ENCODE data around the gene ADAMTS2. TPM values are rescaled to one million over a fixed set of nuclear protein-coding genes. Genes with fewer than 3 reads are reported as not detected.

Gene ADAMTS2
- total RNA-seq, 1 donor from 2014 or later: 18.8 TPM

DNA sequence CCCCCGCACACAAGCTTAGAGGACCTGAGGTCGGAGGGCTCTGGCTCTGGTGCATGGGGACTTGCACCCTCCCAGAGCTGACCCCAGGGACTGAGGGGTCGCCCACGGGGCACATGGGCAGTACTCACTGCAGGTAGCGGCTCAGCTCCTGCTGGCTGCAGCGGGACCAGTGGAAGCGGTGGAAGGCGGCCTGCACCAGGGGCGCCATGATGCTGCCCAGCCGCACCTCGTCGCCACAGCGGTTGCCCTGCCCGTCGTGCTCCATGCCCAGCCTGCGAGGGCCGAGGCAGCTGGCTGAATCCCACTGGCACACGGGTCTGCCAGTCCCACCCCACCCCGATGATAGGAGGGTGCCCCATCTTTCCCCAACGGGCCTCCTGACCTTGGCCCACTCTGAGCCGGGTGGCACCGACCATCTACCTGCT lies 191.3 kb downstream of the ADAMTS2 start:
- Histone ChIP-seq H3K4me1 (ENCODE audit: insufficient read depth, low read length) (no peaks in the 10 kb centered on the region), H3K9me3 (ENCODE audit: insufficient read depth, low read depth, low read length) (no peaks in the 10 kb centered on the region), H3K27me3 (ENCODE audit: insufficient read depth, low read length) (no peaks in the 10 kb centered on the region), H3K36me3 (ENCODE audit: insufficient read depth, low read length) (no peaks in the 10 kb centered on the region), H2AFZ (ENCODE audit: low read depth, low read length) (no peak overlapping the region), H3K4me3 (ENCODE audit: insufficient read depth, low read depth, low read length) (no peak overlapping the region), H3K9ac (ENCODE audit: low read length) (no peak overlapping the region), H3K79me2 (ENCODE audit: insufficient read depth, low read length) (no peaks in the 10 kb centered on the region), H4K20me1 (ENCODE audit: insufficient read depth, low read length) (no peaks in the 10 kb centered on the region), H3K27ac (ENCODE audit: low read depth, low read length) (no peak overlapping the region), H3K4me2 (ENCODE audit: low read length) (no peak overlapping the region)
- Mint-ChIP-seq H3K36me3 (ENCODE audit: low read depth, unreplicated experiment) (peaks cover 12% of the 10 kb centered on the region), H3K9me3 (ENCODE audit: unreplicated experiment) (peaks cover 3% of the 10 kb centered on the region), H3K27ac (ENCODE audit: unreplicated experiment) (no peak overlapping the region), H3K4me3 (ENCODE audit: unreplicated experiment) (no peak overlapping the region), H3K4me1 (ENCODE audit: low read depth, unreplicated experiment) (no peaks in the 10 kb centered on the region), H3K27me3 (ENCODE audit: low read depth, unreplicated experiment) (peaks cover 6% of the 10 kb centered on the region)
- TF ChIP-seq, protein P1, sequence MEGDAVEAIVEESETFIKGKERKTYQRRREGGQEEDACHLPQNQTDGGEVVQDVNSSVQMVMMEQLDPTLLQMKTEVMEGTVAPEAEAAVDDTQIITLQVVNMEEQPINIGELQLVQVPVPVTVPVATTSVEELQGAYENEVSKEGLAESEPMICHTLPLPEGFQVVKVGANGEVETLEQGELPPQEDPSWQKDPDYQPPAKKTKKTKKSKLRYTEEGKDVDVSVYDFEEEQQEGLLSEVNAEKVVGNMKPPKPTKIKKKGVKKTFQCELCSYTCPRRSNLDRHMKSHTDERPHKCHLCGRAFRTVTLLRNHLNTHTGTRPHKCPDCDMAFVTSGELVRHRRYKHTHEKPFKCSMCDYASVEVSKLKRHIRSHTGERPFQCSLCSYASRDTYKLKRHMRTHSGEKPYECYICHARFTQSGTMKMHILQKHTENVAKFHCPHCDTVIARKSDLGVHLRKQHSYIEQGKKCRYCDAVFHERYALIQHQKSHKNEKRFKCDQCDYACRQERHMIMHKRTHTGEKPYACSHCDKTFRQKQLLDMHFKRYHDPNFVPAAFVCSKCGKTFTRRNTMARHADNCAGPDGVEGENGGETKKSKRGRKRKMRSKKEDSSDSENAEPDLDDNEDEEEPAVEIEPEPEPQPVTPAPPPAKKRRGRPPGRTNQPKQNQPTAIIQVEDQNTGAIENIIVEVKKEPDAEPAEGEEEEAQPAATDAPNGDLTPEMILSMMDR (IDR thresholded peaks at IDR 0.05; ENCODE audit: insufficient read depth, low read depth, low read length): no peak
- no peak for TF ChIP-seq EZH2 (IDR thresholded peaks at IDR 0.05; ENCODE audit: insufficient read depth, low read length)
- DNase-seq (ENCODE audit: low read depth): no peak
- no peak for FAIRE-seq

GRCh38 chr5:179153341-179153901 lies 191.8 kb downstream of the ADAMTS2 start:
- FAIRE-seq (no peak), DNase-seq (ENCODE audit: low read depth) (no peak)
- no peaks in the 10 kb centered on the region for H3K79me2 ChIP-seq (ENCODE audit: insufficient read depth, low read length)
- H4K20me1 ChIP-seq (ENCODE audit: insufficient read depth, low read length): no peaks in the 10 kb centered on the region
- H3K4me3 ChIP-seq (ENCODE audit: insufficient read depth, low read depth, low read length): no peak overlapping the region
- H3K4me1 Mint-ChIP-seq (ENCODE audit: low read depth, unreplicated experiment): no peaks in the 10 kb centered on the region
- H3K36me3 ChIP-seq (ENCODE audit: insufficient read depth, low read length): no peaks in the 10 kb centered on the region
- H3K27ac Mint-ChIP-seq (ENCODE audit: unreplicated experiment): no peak overlapping the region
- peaks cover under 1% of the 10 kb centered on the region for H3K9me3 Mint-ChIP-seq (ENCODE audit: unreplicated experiment)
- H3K4me3 Mint-ChIP-seq (ENCODE audit: unreplicated experiment): no peak overlapping the region
- H3K4me2 ChIP-seq (ENCODE audit: low read length): no peak overlapping the region
- no peak overlapping the region for H3K27ac ChIP-seq (ENCODE audit: low read depth, low read length)
- TF ChIP-seq, protein P1 (IDR thresholded peaks at IDR 0.05; ENCODE audit: insufficient read depth, low read depth, low read length): no peak
- TF ChIP-seq EZH2 (IDR thresholded peaks at IDR 0.05; ENCODE audit: insufficient read depth, low read length): no peak
- H3K27me3 Mint-ChIP-seq (ENCODE audit: low read depth, unreplicated experiment): peaks cover 6% of the 10 kb centered on the region
- no peak overlapping the region for H3K9ac ChIP-seq (ENCODE audit: low read length)
- H3K4me1 ChIP-seq (ENCODE audit: insufficient read depth, low read length): no peaks in the 10 kb centered on the region
- no peaks in the 10 kb centered on the region for H3K27me3 ChIP-seq (ENCODE audit: insufficient read depth, low read length)
- H3K9me3 ChIP-seq (ENCODE audit: insufficient read depth, low read depth, low read length): no peaks in the 10 kb centered on the region
- H2AFZ ChIP-seq (ENCODE audit: low read depth, low read length): no peak overlapping the region
- H3K36me3 Mint-ChIP-seq (ENCODE audit: low read depth, unreplicated experiment): peaks cover 8% of the 10 kb centered on the region

DNA sequence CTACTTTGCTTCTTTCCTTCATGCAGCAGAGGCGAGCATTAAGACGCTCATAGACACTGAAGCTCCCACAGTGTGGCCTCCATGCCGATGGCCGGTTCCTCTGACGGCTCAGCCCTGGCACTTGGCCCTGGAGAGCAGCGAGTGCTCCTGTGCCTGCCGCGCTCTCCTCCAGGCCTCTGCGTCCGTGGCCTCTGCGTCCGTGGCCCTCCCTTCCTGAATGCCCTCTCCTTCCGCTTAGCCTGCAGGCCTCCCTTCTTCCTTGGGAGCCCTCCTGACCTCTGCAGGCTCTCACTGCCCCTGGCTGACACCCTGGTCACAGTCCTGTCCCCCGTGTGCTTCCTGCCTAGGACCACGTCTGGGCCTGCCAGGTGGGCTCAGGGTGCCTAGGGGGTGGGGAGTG lies 192.3 kb downstream of the ADAMTS2 start:
- Histone ChIP-seq H3K9ac (ENCODE audit: low read length) (no peak overlapping the region), H3K4me1 (ENCODE audit: insufficient read depth, low read length) (no peaks in the 10 kb centered on the region), H3K9me3 (ENCODE audit: insufficient read depth, low read depth, low read length) (no peaks in the 10 kb centered on the region), H3K79me2 (ENCODE audit: insufficient read depth, low read length) (no peaks in the 10 kb centered on the region), H2AFZ (ENCODE audit: low read depth, low read length) (no peak overlapping the region), H3K27me3 (ENCODE audit: insufficient read depth, low read length) (no peaks in the 10 kb centered on the region), H3K27ac (ENCODE audit: low read depth, low read length) (no peak overlapping the region), H3K4me2 (ENCODE audit: low read length) (no peak overlapping the region), H3K36me3 (ENCODE audit: insufficient read depth, low read length) (no peaks in the 10 kb centered on the region), H4K20me1 (ENCODE audit: insufficient read depth, low read length) (no peaks in the 10 kb centered on the region), H3K4me3 (ENCODE audit: insufficient read depth, low read depth, low read length) (no peak overlapping the region)
- DNase-seq (ENCODE audit: low read depth) (no peak), FAIRE-seq (no peak)
- no peak overlapping the region for H3K4me3 Mint-ChIP-seq (ENCODE audit: unreplicated experiment)
- H3K9me3 Mint-ChIP-seq (ENCODE audit: unreplicated experiment): peaks cover 2% of the 10 kb centered on the region
- H3K27me3 Mint-ChIP-seq (ENCODE audit: low read depth, unreplicated experiment): peaks cover 7% of the 10 kb centered on the region
- no peak overlapping the region for H3K27ac Mint-ChIP-seq (ENCODE audit: unreplicated experiment)
- no peaks in the 10 kb centered on the region for H3K4me1 Mint-ChIP-seq (ENCODE audit: low read depth, unreplicated experiment)
- peaks cover 5% of the 10 kb centered on the region for H3K36me3 Mint-ChIP-seq (ENCODE audit: low read depth, unreplicated experiment)
- TF ChIP-seq, protein P1 (IDR thresholded peaks at IDR 0.05; ENCODE audit: insufficient read depth, low read depth, low read length): no peak
- no peak for TF ChIP-seq EZH2 (IDR thresholded peaks at IDR 0.05; ENCODE audit: insufficient read depth, low read length)

All from astrocyte (in vitro differentiated cells and primary cell).